Measurements from ENCODE around the gene CLCN7. TPM values are rescaled to one million over a fixed set of nuclear protein-coding genes. Genes with fewer than 3 reads are reported as not detected.
"Not testable (repeated sequence)": the region's sequence is repeated elsewhere in the genome, so short reads cannot be mapped to it uniquely, and the experiment has no call there.

Gene CLCN7
- total and polyA plus RNA-seq, 2 experiments from 2014 or later, result 50.1 to 57.6 TPM

DNA sequence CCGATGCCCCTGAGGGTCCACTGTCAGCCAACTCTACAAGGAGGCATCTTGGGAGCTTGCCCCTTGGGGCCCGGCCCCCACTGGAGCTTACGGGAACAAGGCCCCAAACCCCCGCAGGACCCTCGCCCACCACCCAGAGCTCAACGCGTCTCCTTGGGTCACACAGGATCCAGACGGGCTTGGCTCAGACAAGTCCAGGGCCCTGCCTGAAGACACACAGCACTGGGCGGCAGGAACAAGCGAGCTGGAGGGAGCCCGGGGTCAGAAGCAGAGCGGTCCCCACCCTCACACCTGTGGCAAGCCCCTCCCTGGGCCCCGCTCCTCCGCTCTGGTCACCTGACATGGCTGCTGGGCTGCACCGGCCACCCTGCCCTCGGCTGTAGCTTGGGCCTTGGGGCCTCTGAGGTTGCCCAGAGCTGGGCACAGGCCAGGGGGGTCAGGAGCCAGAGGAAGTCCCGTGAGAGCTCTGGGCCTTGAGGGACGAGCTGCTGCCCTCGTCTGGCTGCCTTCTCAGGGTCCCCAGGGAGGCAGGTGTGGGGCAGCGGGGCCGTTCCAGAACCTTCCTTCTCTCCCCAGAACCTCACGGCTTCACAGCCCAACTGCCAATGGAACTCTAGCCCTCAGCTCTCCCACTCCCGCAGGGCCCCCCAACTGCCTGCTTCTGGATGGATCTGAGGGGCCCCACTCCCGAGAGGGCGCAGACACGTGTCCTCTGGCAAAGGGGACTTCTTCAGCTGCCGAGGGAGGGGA, 30.7 kb downstream of the CLCN7 start, which contains the start of gene CCDC154:
CCDC154 (minus strand) TSS at position 577 of the 750 bp plus-strand sequence; CDS start at position 343, 234 bp downstream.
- TF ChIP-seq, protein P1, sequence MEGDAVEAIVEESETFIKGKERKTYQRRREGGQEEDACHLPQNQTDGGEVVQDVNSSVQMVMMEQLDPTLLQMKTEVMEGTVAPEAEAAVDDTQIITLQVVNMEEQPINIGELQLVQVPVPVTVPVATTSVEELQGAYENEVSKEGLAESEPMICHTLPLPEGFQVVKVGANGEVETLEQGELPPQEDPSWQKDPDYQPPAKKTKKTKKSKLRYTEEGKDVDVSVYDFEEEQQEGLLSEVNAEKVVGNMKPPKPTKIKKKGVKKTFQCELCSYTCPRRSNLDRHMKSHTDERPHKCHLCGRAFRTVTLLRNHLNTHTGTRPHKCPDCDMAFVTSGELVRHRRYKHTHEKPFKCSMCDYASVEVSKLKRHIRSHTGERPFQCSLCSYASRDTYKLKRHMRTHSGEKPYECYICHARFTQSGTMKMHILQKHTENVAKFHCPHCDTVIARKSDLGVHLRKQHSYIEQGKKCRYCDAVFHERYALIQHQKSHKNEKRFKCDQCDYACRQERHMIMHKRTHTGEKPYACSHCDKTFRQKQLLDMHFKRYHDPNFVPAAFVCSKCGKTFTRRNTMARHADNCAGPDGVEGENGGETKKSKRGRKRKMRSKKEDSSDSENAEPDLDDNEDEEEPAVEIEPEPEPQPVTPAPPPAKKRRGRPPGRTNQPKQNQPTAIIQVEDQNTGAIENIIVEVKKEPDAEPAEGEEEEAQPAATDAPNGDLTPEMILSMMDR (IDR thresholded peaks at IDR 0.05; ENCODE audit: low read depth, low read length), result no peak
- H3K9me3 ChIP-seq (ENCODE audit: low read depth), result no peaks in the 10 kb centered on the region
- H3K4me1 ChIP-seq (ENCODE audit: low read depth), result no peaks in the 10 kb centered on the region
- no peak within 1 kb of the TSS for H3K27ac ChIP-seq
- no peaks in the 10 kb centered on the region for H3K27me3 ChIP-seq
- no peak for DNase-seq (ENCODE audit: low read depth in 1 of 2, low spot score in 1 of 2)
- H3K4me3 ChIP-seq, result no peak within 1 kb of the TSS
- no peaks in the 10 kb centered on the region for H3K36me3 ChIP-seq

DNA sequence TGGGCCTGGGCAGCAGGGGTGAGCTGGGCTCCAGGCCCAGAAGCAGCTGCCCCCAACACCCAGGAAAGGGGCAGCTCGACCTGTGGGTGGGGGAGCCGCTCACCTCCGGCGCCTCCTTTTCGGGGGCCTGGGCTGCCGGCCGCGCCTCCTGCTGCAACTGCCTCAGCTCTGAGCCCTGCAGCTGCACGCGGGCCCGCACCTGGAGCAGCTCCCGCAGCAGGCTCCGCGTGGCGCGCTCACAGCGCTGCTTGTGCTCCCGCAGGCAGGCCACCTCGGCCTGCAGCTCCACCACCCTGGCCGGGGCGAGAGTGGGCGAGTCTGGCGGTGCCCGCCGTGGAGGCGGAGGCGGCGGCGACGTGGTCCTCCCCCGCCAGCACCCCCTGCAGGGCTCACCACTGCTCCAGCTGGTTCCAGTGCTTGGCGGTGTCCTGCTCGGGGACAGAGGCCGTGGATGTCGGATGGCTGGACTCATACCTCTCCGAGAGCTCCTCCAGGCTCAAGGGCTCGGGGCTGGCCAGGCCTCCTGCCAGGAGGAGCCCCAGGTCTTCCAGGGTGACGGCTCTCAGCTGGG, 31.3 kb downstream of the CLCN7 start:
- DNase-seq (ENCODE audit: low read depth in 1 of 2, low spot score in 1 of 2), result no peak
- TF ChIP-seq, protein P1 (IDR thresholded peaks at IDR 0.05; ENCODE audit: low read depth, low read length), result no peak

DNA sequence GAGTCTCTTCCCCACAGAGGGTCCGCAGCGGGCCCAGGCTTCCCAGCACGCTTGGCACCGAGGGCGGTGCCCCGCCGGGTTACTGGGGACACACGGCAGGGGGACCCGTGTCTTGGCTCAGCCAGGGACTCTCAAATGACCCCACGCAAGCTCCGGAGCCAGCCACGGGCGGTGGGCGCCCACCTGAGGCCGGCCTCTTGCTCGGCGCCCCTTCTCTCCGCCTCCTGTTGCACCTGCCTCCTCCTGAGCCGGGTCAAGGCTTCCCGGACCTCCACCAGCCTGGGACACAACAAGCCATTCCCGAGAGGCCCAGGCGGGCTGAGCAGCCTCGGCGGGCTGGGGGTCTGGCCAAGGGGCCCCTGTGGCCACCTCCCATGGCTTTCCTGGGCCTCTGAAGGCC, 32.1 kb downstream of the CLCN7 start:
- Histone ChIP-seq H3K9me3 (ENCODE audit: low read depth) (no peaks in the 10 kb centered on the region), H3K27ac (no peak overlapping the region), H3K36me3 (no peaks in the 10 kb centered on the region), H3K27me3 (no peaks in the 10 kb centered on the region), H3K4me3 (no peak overlapping the region), H3K4me1 (ENCODE audit: low read depth) (no peaks in the 10 kb centered on the region)
- TF ChIP-seq, protein P1 (IDR thresholded peaks at IDR 0.05; ENCODE audit: low read depth, low read length), result no peak
- DNase-seq (ENCODE audit: low read depth in 1 of 2, low spot score in 1 of 2), result no peak

More for the DNA sequence above, 31.3 kb downstream of the CLCN7 start:
- H3K27me3 ChIP-seq, result no peaks in the 10 kb centered on the region
- no peak overlapping the region for H3K27ac ChIP-seq
- H3K4me3 ChIP-seq, result no peak overlapping the region
- no peaks in the 10 kb centered on the region for H3K36me3 ChIP-seq
- H3K9me3 ChIP-seq (ENCODE audit: low read depth), result no peaks in the 10 kb centered on the region
- H3K4me1 ChIP-seq (ENCODE audit: low read depth), result no peaks in the 10 kb centered on the region

GRCh38 chr16:1441391-1441829, 33.4 kb downstream of the CLCN7 start:
- Histone ChIP-seq H3K36me3 (no peaks in the 10 kb centered on the region), H3K27ac (no peak overlapping the region), H3K4me3 (no peak overlapping the region), H3K27me3 (no peaks in the 10 kb centered on the region), H3K4me1 (ENCODE audit: low read depth) (no peaks in the 10 kb centered on the region), H3K9me3 (ENCODE audit: low read depth) (no peaks in the 10 kb centered on the region)
- TF ChIP-seq, protein P1 (IDR thresholded peaks at IDR 0.05; ENCODE audit: low read depth, low read length), result no peak
- no peak for DNase-seq (ENCODE audit: low read depth in 1 of 2, low spot score in 1 of 2)

DNA sequence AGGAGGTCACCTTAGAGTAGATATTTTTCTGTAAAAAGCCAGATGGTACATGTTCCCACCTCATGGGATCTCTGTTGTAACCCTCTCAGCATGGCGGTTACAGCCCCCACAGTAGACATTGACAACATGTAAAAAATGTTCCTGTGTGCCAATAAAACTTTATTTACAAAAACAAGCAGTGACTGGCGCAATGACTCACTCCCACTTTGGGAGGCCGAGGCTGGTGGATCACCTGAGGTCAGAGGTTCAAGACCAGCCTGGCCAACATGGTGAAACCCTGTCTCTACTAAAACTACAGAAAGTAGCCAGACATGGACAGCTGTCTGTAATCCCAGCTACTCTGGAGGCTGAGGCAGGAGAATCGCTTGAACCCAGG, 35.1 kb downstream of the CLCN7 start:
- H3K36me3 ChIP-seq; H3K27me3 ChIP-seq; H3K4me3 ChIP-seq; H3K4me1 ChIP-seq (ENCODE audit: low read depth); H3K9me3 ChIP-seq (ENCODE audit: low read depth); H3K27ac ChIP-seq; DNase-seq (ENCODE audit: low read depth in 1 of 2, low spot score in 1 of 2): not testable (repeated sequence)

GRCh38 chr16:1439058-1439698, 35.6 kb downstream of the CLCN7 start:
- no peaks in the 10 kb centered on the region for H3K9me3 ChIP-seq (ENCODE audit: low read depth)
- TF ChIP-seq, protein P1 (IDR thresholded peaks at IDR 0.05; ENCODE audit: low read depth, low read length), result no peak
- H3K27ac ChIP-seq, result no peak overlapping the region
- DNase-seq (ENCODE audit: low read depth in 1 of 2, low spot score in 1 of 2), result no peak
- H3K4me3 ChIP-seq, result no peak overlapping the region
- H3K4me1 ChIP-seq (ENCODE audit: low read depth), result no peaks in the 10 kb centered on the region
- no peaks in the 10 kb centered on the region for H3K27me3 ChIP-seq
- H3K36me3 ChIP-seq, result no peaks in the 10 kb centered on the region
